Measurements from ENCODE around the gene HNRNPD.
"Not testable (repeated sequence)": the region's sequence is repeated elsewhere in the genome, so short reads cannot be mapped to it uniquely, and the experiment has no call there.

- not testable (repeated sequence) for TF ChIP-seq CTCF (IDR thresholded peaks at IDR 0.05); ZFX (IDR thresholded peaks at IDR 0.05; ENCODE audit: borderline replicate concordance)
Measured at GRCh38 chr4:82333641-82334040, 40.1 kb downstream of the HNRNPD start.
